Urinary bladder (tissue), 4 donors: ENCODE data around the gene BCL2L12. TPM values are rescaled to one million over a fixed set of nuclear protein-coding genes. Genes with fewer than 3 reads are reported as not detected.

Experiments
- DNase-seq: peaks from one replicate; pipeline ENCODE4 v3.0.0-alpha.2; 2015; ENCODE audit errors: extremely low spot score
- H3K27ac ChIP-seq: one replicate; pipeline ENCODE4 v1.5.1; 2013; ENCODE audit warnings: low read depth, mild to moderate bottlenecking, moderate library complexity
- H3K36me3 ChIP-seq: one replicate; pipeline ENCODE4 v1.6.1; 2013; ENCODE audit warnings: mild to moderate bottlenecking, moderate library complexity; ENCODE audit not compliant: insufficient read depth
- H3K4me1 ChIP-seq: one replicate; pipeline ENCODE4 v1.6.1; 2013; ENCODE audit warnings: mild to moderate bottlenecking, moderate library complexity; ENCODE audit not compliant: insufficient read depth
- H3K4me3 ChIP-seq: one replicate; pipeline ENCODE4 v1.5.1; 2013; ENCODE audit warnings: low read depth, low read length
- WGBS: extraction: QIAGEN DNeasy Blood & Tissue Kit; methylation state at CpG from one replicate; pipeline ENCODE4 v1.1.7; 2013; 5-methylcytosine and 5-hydroxymethylcytosine counted together
- polyA plus RNA-seq: library from polyadenylated mRNA; stranded (reverse); fragments of 200-250 nt; gene quantifications from one replicate; pipeline ENCODE4 v1.2.3, GENCODE V29; 2013
- total RNA-seq: library from RNA; depleted of rRNA; stranded (reverse); fragments of >200 nt; gene quantifications from one replicate; pipeline ENCODE4 v1.2.3, GENCODE V29; 2014
- donor health status: healthy with polysubstance abuse.
- donor health status: healthy.

The BCL2L12 gene
- total and polyA plus RNA-seq, 2 donors, result 3.1 to 23.6 TPM

DNA sequence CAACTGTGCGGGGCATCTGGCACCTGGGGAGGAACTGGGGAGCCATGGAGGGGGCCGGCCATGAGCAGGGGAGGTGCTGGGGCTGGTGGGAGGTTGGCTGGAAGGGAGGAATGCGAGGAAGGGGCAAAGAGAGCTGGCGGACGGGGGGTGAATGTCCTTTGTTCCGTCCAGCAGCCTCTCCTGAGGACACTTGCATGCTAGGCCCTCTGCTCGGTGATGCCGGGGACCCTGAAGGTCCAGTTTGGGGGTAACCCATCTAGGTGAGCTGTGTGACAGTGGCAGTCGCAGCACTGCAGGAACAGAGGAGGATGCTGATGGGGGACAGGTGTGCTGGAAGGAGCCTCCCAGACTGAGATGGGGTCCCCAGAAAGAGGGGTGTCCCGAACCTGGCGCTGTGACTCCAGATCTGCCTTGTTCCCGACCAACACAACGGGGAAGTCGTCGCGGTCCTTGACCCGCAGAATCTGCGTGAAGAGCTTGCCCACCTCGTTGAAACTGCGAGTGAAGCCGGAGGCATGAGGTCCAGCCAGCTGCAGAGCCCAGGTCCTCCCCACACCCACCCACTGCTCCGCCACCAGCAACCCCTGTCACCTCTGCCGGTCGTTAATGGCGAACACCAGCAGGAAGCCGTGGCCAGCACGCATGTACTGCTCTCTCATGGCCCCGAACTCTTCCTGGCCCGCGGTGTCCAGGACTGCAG lies 29.4 kb upstream of the BCL2L12 start:
- 78% methylated on average over 30 of the region's 30 CpGs for WGBS
- no peaks in the 10 kb centered on the region for H3K4me1 ChIP-seq
- DNase-seq, result no peak
- no peak overlapping the region for H3K27ac ChIP-seq
- no peak overlapping the region for H3K4me3 ChIP-seq
- no peaks in the 10 kb centered on the region for H3K36me3 ChIP-seq

DNA sequence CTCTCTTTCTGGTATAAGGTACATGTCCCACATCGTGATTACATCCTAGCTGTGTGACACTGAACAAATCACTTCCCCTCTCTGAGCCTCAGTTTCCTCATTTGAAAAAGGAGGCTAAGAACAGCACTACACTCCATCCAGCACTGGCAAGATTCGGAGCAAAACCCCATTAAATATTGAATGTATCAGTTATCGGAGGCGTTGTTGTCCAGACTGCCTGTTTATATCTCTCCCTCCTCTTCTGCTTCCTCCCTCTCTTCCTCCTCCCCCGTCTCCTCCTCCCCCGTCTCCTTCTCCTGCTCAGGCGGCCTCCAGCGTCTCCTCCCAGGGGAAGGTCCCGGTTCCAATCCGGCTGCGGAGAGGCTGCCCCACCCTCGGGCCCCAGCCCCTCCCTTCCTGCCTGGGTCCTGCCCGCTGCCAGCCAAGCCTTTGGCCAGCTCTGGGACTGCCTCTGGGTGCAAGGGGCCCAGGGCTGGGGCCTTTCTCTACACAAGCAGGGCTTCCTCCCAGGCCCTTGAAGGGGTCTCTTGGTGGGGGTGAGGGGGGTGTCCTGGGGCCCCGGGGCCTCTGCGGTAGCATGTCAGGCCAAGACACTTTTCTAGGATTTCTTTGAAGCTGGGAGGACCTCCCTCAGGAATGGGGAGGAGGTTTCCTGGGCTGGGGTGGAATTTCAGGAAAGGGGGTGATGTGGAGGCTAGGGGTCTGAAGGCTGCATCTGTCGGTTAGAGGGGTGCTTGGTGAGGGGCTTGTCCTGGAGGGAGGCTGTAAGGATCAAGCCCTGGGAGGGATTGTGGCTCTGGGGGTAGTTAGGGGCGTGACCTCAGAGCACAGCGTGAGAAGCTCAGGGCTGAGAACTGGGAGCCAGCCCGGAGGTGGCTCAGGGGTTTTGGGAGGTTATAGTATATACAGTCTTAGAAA lies 27.7 kb upstream of the BCL2L12 start:
- H3K27ac ChIP-seq, result peak overlapping the region; percentile 45
- WGBS, result 7% methylated on average over 19 of the region's 19 CpGs
- H3K4me1 ChIP-seq, result no peaks in the 10 kb centered on the region
- peak overlapping the region; percentile 30 for H3K4me3 ChIP-seq
- no peak for DNase-seq
- H3K36me3 ChIP-seq, result no peaks in the 10 kb centered on the region

DNA sequence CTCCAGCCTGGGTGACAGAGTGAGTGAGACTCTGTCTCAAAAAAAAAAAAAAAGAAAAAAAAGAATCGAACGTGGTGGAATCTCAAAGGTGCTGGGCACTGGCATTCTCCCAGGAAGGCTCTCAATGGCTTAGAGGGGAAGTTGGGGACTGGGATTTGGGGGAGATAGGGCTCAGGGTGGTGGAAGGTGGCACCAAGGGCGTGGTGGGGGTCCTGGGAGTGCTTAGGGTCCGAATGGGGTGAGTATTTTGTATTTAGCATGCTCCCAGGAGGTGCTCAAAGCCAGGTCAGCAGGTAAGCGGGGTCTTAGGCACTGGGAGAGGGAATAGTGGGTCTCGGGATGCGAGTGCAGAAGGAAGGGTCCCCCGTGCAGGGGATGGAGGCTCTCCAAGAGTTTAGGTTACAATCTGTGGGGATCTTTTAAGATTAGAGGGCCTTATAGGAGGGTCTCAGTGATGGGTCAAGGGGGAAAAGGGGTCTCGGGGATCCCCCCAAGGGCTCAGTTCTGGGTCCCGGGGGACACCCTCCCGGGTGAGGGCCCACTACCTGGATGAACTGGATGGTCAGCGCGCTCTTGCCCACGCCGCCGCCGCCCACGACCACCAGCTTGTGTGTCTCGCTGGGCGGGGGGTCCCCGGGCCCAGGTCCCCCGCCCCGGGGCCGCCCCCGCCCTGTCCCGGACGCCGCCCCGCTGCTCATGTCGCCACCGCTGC lies 26.2 kb upstream of the BCL2L12 start:
- Histone ChIP-seq H3K27ac (peak overlapping the region; percentile 86), H3K4me1 (no peaks in the 10 kb centered on the region), H3K36me3 (no peaks in the 10 kb centered on the region), H3K4me3 (peak overlapping the region; percentile 60)
- 3% methylated on average over 31 of the region's 31 CpGs for WGBS
- DNase-seq, result no peak

DNA sequence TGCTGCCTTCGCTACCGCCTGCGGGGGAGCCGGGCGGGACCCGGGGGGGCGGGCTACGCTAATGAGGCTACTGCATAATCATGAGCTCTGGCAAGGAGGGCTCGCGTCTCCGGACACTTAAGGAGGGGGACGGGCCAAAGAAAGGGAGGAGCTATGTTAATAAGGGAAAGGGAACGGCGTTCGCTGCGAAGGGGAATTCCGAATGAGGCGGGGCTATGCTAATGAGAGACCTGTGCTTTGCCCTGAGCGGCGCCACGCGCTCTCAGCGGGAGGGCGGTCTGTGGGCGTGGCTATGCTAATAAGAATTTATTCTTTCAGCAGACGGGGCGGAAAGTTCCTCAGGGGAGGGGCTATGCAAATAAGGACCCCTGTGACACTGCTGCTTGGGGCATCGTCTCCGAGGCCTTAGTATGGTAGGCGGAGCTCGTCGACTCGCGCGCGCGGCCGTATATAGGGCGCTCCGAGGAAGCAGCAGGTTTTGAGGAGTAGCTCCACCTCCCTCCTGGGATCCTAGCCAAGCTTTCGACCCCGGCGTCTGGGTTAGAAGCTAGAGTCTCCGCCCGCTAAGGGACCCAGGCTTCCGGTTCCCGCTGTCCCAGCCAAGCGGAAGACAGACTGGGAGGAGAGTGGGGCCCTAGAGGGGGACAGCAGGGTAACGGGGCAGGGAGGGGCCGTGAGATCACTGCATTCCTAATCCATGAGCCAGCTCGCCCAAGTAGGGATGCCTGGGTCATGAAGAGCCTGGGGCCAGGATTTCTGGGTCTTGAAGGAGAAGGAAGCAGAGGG lies 25.4 kb upstream of the BCL2L12 start, which contains the start of gene RRAS:
Gene RRAS, minus strand, starts transcription at position 31 of the 786 bp plus-strand sequence. CDS start 45 bp downstream, outside the sequence.
- Histone ChIP-seq H3K36me3 (no peaks in the 10 kb centered on the region), H3K4me1 (no peaks in the 10 kb centered on the region), H3K4me3 (peak within 1 kb of the TSS; percentile 60), H3K27ac (peak within 1 kb of the TSS; percentile 100)
- whole genome bisulfite sequencing, result under 1% methylated on average over 51 of the region's 51 CpGs
- peak; percentile 99 for DNase-seq

DNA sequence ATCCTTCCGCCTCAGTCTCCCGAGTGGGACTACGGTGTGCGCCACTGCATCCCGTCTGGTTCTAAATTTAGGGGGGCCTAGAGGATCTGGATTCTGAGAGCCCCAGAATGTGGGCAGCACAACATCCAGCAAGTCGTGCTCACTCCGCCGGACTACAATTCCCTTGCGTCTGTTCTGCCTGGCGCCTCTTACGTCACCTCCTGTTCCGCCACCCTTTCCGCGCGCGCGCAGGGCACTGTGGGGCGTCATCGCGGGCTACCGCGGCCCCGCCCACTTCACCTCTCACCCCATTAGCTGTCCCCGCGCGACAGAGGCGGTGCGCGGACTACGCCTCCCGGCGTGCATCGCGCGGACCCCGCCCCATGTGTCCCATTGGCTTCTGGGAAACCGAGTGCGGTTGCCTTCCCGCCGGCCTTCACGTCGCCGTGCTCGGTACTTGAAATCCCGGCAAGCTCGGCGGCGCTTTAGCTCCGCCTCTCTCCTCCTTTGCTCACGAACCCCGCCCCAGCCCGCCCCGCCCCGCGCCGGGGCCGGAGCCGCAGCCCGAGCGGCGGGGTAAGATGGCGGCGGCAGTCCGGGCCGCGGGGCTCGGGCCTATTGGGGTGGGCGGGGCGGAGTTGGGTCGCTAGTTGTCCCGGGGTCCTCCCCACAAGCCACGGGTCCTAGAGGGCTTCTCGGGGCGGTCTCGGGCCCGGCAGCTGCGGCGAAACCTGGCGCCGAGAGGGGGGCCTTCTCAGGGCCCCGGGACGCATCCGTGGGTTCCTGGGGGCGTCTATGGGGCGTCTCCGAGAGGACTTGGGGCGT lies 23.8 kb upstream of the BCL2L12 start, which contains the start of gene SCAF1:
Gene SCAF1, plus strand, starts transcription at position 522 of the 804 bp plus-strand sequence. CDS start 2,818 bp downstream, outside the sequence.
- under 1% methylated on average over 87 of the region's 87 CpGs for WGBS
- Histone ChIP-seq H3K4me3 (peak within 1 kb of the TSS; percentile 74), H3K36me3 (no peaks in the 10 kb centered on the region), H3K27ac (peak within 1 kb of the TSS; percentile 100), H3K4me1 (no peaks in the 10 kb centered on the region)
- DNase-seq, result peak; percentile 95

GRCh38 chr19:49642492-49643035 lies 23.2 kb upstream of the BCL2L12 start:
- Histone ChIP-seq H3K36me3 (no peaks in the 10 kb centered on the region), H3K27ac (peak overlapping the region; percentile 90), H3K4me1 (no peaks in the 10 kb centered on the region), H3K4me3 (peak overlapping the region; percentile 74)
- no peak for DNase-seq
- WGBS, result 8% methylated on average over 5 of the region's 5 CpGs

DNA sequence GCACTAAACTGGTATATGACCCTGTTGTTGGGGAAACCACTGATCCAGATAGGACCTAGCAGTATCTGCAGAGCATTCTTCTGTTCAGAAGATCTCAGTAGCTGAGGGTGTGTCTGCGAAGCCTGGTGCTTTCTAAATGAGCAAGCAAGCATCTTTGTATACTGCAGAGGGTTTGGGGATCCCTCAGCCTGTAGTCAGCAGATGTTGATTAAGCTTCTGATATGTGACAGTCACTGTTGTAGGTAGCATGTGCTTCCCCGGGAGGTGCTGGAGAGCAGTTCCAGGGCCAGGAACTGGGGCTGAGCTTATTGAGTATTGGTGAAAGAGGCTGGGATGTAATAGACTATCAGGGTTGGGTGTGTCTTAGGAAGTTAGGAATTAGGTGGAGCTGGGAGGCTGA lies 22.3 kb upstream of the BCL2L12 start:
- Histone ChIP-seq H3K4me3 (no peak overlapping the region), H3K27ac (no peak overlapping the region), H3K36me3 (no peaks in the 10 kb centered on the region), H3K4me1 (no peaks in the 10 kb centered on the region)
- no peak for DNase-seq
- WGBS, result 69% methylated on average over 2 of the region's 2 CpGs

GRCh38 chr19:49645592-49645991 lies 20.1 kb upstream of the BCL2L12 start:
- no peak overlapping the region for H3K4me3 ChIP-seq
- H3K36me3 ChIP-seq, result no peaks in the 10 kb centered on the region
- 91% methylated on average over 11 of the region's 11 CpGs for WGBS
- no peak overlapping the region for H3K27ac ChIP-seq
- DNase-seq, result no peak
- no peaks in the 10 kb centered on the region for H3K4me1 ChIP-seq

GRCh38 chr19:49645995-49646394 lies 19.7 kb upstream of the BCL2L12 start:
- Histone ChIP-seq H3K4me3 (no peak overlapping the region), H3K27ac (no peak overlapping the region), H3K36me3 (no peaks in the 10 kb centered on the region), H3K4me1 (no peaks in the 10 kb centered on the region)
- no peak for DNase-seq
- WGBS, result 91% methylated on average over 13 of the region's 13 CpGs

GRCh38 chr19:49646586-49646985 lies 19.1 kb upstream of the BCL2L12 start:
- Histone ChIP-seq H3K4me1 (no peaks in the 10 kb centered on the region), H3K36me3 (peaks cover 4% of the 10 kb centered on the region), H3K27ac (no peak overlapping the region), H3K4me3 (no peak overlapping the region)
- WGBS, result 91% methylated on average over 17 of the region's 17 CpGs
- no peak for DNase-seq

GRCh38 chr19:49651029-49651819 lies 14.5 kb upstream of the BCL2L12 start:
- Histone ChIP-seq H3K27ac (no peak overlapping the region), H3K36me3 (peaks cover 8% of the 10 kb centered on the region), H3K4me3 (no peak overlapping the region), H3K4me1 (no peaks in the 10 kb centered on the region)
- 96% methylated on average over 72 of the region's 72 CpGs for WGBS
- no peak for DNase-seq
